ENCODE results near the gene LILRA1.
"Not testable (repeated sequence)": the region's sequence is repeated elsewhere in the genome, so short reads cannot be mapped to it uniquely, and the experiment has no call there.

Gene LILRA1

GRCh38 chr19:54577334-54577733 lies 16.1 kb upstream of the LILRA1 start:
- DNase-seq (ENCODE audit: low read depth in 2 of 2), result no peak

DNA sequence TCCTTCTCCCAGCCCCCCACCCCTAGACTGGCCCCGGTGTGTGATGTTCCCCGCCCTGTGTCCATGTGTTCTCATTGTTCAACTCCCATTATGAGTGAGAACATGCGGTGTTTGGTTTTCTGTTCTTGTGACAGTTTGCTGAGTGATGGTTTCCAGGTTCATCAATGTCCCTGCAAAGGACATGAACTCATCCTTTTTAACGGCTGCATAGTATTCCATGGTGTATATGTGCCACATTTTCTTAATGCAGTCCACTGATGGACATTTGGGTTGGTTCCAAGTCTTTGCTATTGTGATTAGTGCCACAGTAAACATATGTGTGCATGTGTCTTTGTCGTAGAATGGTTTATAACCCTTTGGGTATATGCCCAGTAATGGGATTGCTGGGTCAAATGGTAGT lies 15.2 kb upstream of the LILRA1 start:
- DNase-seq (ENCODE audit: low read depth in 2 of 2), result not testable (repeated sequence)

GRCh38 chr19:54586397-54586796 lies 7.0 kb upstream of the LILRA1 start:
- no peak for DNase-seq (ENCODE audit: low read depth in 2 of 2)

DNA sequence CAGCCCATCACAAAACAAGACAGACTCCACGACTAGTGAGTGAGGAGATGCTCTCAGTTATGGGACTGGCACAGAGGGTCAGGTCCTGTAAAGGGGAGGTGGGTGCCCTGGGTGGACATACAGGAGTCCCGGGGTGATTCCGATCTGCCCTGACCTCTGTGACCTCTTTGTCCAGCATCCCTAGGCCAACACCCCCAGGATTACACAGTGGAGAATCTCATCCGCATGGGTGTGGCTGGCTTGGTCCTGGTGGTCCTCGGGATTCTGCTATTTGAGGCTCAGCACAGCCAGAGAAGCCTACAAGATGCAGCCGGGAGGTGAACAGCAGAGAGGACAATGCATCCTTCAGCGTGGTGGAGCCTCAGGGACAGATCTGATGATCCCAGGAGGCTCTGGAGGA lies 6.4 kb upstream of the LILRA1 start:
- no peak for DNase-seq (ENCODE audit: low read depth in 2 of 2)

GRCh38 chr19:54593931-54594626 lies 647 bp downstream of the LILRA1 start:
- DNase-seq (ENCODE audit: low read depth in 2 of 2), result not testable (repeated sequence)

- DNase-seq (ENCODE audit: low read depth in 2 of 2), result no peak
These were observed 1.3 kb downstream of the LILRA1 start for GRCh38 chr19:54594737-54595136.

- not testable (repeated sequence) for DNase-seq (ENCODE audit: low read depth in 2 of 2)
These were observed 2.4 kb downstream of the LILRA1 start for GRCh38 chr19:54595680-54596436.

- DNase-seq (ENCODE audit: low read depth in 2 of 2), result no peak
These were observed 6.8 kb downstream of the LILRA1 start for GRCh38 chr19:54600212-54600611.

GRCh38 chr19:54606230-54606629 lies 12.8 kb downstream of the LILRA1 start:
- no peak for DNase-seq (ENCODE audit: low read depth in 2 of 2)

DNA sequence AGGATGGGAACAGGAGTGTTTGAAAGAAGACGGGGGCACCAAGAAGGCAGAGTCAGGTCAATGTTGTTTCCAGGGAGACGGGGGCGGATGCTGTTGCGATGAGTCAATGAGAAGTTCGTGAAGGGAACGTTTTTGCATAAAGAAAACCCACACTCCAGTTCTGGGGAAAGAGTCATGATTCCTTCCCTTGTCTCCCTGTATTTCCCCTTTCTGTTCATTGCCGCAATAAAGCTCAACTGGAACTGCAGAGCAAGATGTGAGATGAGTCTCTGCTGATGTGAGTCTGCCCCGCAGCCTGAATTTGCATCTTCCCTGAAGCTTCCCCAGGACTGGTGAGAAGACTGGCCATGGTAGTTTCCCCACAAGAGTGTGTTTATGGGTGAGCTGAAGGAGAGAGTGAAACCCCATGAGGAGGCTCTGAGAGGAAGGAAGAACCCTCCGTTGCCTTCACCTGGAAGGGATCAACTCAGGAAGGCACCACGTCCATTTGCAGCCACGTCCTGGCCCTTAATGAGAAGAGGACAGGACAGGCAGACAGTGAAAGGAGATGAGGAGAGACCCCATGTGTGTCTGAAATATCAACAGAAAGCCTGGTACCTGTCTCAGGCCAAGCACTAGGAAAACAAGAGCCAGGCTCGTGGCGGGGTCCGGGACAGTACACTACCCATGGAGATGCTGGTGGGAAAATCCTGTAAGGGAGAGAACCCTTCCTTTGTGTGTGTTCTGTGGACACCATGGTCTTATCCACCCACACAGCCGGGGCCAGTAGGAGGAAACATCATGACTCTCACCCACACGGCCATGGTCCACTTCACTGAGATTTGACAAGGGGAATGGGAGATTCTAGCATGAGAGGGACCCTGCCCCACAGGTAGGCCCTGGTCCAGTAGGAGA lies 13.7 kb downstream of the LILRA1 start:
- no peak for DNase-seq (ENCODE audit: low read depth in 2 of 2)

GRCh38 chr19:54607785-54608150 lies 14.3 kb downstream of the LILRA1 start:
- DNase-seq (ENCODE audit: low read depth in 2 of 2), result no peak

GRCh38 chr19:54608205-54608604 lies 14.8 kb downstream of the LILRA1 start:
- no peak for DNase-seq (ENCODE audit: low read depth in 2 of 2)

GRCh38 chr19:54608792-54609191 lies 15.4 kb downstream of the LILRA1 start:
- DNase-seq (ENCODE audit: low read depth in 2 of 2), result no peak

DNA sequence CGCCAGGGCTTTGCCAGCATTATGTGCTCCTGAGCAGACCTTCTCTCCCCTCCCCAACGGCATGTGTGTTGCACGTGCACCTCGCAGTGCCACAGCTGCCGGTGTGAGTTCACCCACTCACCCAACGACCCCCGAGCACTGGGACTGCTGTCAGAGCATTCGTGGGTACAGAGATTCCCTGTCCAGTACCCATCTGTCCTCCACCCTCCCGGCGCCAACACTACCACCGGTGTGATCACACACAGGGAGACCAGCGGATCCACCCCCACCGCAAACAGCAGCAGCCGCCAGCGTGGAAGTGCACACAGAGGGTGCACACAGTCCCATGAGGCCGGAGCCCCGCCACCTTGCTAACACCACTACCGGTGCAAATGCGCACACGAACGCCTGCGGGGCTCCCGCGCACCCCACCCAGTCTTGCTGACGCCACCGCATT lies 15.9 kb downstream of the LILRA1 start:
- no peak for DNase-seq (ENCODE audit: low read depth in 2 of 2)

GRCh38 chr19:54612428-54612827 lies 19.0 kb downstream of the LILRA1 start:
- no peak for DNase-seq (ENCODE audit: low read depth in 2 of 2)

- DNase-seq (ENCODE audit: low read depth in 2 of 2), result no peak
These were observed 21.3 kb downstream of the LILRA1 start for GRCh38 chr19:54614726-54615125.

DNA sequence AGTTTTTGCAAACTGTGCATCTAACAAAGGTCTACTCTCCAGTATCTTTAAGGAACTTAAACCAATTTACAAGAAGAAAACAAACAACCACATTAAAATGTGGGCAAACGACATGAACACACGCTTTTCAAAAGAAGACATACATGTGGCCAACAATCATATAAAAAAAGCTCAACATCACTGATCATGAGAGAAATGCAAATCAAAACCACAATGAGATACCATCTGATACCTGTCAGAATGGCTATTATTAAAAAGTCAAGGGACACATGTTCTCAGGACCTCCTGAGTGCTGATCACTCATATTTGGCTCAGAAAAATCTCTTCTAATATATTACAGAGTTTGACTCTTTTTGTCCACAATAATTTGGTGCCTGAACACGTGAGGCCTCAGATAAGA lies 22.6 kb downstream of the LILRA1 start:
- DNase-seq (ENCODE audit: low read depth in 2 of 2), result no peak

DNA sequence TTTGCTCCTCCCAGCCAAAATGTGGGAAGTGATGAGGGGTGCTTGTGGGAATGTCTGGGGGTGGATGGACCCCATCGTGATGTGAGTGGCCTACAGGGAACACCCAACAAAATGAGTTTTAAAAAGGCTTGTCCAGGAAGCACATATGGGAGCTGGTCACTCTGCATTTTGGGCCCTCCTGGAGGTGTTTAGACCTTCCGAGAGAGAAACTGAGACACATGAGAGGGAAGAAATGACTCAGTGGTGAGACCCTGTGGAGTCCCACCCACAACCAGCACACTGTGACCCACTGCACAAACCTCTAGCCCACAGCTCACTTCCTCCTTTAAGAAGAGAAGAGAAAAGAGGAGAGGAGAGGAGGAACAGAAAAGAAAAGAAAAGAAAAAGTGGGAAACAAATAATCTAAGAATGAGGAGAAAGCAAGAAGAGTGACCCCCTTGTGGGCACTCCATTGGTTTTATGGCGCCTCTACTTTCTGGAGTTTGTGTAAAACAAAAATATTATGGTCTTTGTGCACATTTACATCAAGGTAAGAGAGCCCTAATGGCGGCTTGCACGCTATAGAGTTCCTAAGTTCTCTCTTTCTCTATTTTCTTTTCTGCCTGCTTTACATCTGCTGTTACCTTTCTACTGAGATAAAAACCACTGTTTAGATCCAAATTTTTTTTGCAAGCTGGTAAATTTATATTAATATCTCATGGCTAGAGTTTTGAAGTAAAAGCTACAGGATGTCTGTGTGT lies 23.6 kb downstream of the LILRA1 start:
- DNase-seq (ENCODE audit: low read depth in 2 of 2), result no peak

DNA sequence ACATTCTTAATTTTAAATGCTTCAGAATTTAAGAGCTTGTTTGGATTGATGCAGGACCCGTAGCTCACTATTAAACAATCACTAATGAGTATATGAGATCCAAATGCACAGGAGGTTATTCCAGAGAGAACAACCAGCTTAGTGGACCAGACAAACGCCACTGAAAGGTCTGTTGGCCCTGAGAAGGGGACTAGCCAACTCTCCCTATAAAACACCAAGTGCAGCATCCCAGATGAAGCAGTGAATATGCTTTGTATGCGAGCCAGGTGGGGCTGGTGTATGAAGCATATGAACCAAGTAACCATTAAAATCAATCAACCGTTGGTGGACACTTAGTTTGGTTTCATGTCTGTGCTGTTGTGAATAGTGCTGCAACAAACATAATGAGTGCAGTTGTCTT lies 27.0 kb downstream of the LILRA1 start:
- DNase-seq (ENCODE audit: low read depth in 2 of 2), result no peak

GRCh38 chr19:54622431-54622830 lies 29.0 kb downstream of the LILRA1 start:
- DNase-seq (ENCODE audit: low read depth in 2 of 2), result no peak

DNA sequence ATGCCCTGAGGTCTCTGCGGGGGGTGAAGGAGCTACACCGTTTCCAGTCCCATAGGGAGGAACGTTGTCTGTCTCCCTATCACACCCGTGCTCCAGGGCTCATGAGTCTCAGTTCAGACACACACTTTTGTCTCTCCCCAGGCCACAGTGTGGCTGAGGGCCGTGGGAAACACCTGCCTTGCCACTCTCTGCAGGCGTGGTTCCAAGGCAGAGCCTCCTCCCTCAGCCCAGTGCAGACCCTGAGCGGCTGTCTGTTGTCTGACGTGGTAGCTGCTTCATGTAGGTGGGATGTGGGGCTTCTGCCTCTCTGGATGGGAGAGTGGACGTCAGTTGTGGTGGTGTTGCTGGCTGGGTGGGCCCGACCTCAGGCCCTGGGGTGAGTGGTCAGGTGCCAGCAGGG lies 30.8 kb downstream of the LILRA1 start:
- not testable (repeated sequence) for DNase-seq (ENCODE audit: low read depth in 2 of 2)
